MCF 10A (cell line): ENCODE data around the gene ZFHX3. TPM values are rescaled to one million over a fixed set of nuclear protein-coding genes. Genes with fewer than 3 reads are reported as not detected.

Source experiments
- BruUV-seq: library from RNA; stranded (reverse); fragments of 400-500 nt; replicated peaks from 2 replicates; lab custom pipeline; 2021; lab: Mats Ljungman, UMichigan
- CTCF ChIA-PET: fragments of 300-600 bp; sonication (Branson Sonifier 250); formaldehyde crosslinking; extraction: SDS; loops from one replicate; lab custom pipeline; 2021; ENCODE audit warnings: antibody characterized with exemption, inconsistent platforms; lab: Yijun Ruan, JAX
- POLR2A ChIA-PET: fragments of 300-600, 350-650 bp; sonication (Branson Sonifier 250); formaldehyde crosslinking; extraction: SDS; loops from one replicate; lab custom pipeline; 2020; ENCODE audit warnings: antibody characterized with exemption, inconsistent platforms; lab: Yijun Ruan, JAX
- DNase-seq: peaks from one replicate; pipeline ENCODE4 v3.0.0-alpha.2; 2018; ENCODE audit not compliant: unreplicated experiment
- H3K27ac Mint-ChIP-seq: one replicate; pipeline ENCODE4 v1.8.0; 2022; ENCODE audit warnings: mild to moderate bottlenecking, low read depth, mixed read lengths; ENCODE audit not compliant: unreplicated experiment
- H3K27me3 Mint-ChIP-seq: one replicate; pipeline ENCODE4 v1.8.0; 2022; ENCODE audit warnings: mixed read lengths; ENCODE audit not compliant: insufficient read depth, unreplicated experiment
- H3K36me3 Mint-ChIP-seq: one replicate; pipeline ENCODE4 v1.8.0; 2022; ENCODE audit warnings: mild to moderate bottlenecking, moderate library complexity, mixed read lengths; ENCODE audit not compliant: insufficient read depth, unreplicated experiment
- H3K4me1 Mint-ChIP-seq: one replicate; pipeline ENCODE4 v1.8.0; 2022; ENCODE audit warnings: mixed read lengths; ENCODE audit not compliant: insufficient read depth, unreplicated experiment
- H3K4me3 Mint-ChIP-seq: one replicate; pipeline ENCODE4 v1.8.0; 2022; ENCODE audit warnings: mild to moderate bottlenecking, moderate library complexity, mixed read lengths; ENCODE audit not compliant: unreplicated experiment
- H3K9me3 Mint-ChIP-seq: one replicate; pipeline ENCODE4 v1.8.0; 2022; ENCODE audit warnings: mixed read lengths; ENCODE audit not compliant: unreplicated experiment
- CTCF ChIP-seq: fragments of 200-600 bp; IDR thresholded peaks from one replicate; pipeline ENCODE4 v1.8.0; 2022; ENCODE audit warnings: antibody characterized with exemption, mild to moderate bottlenecking; ENCODE audit not compliant: unreplicated experiment
- intact Hi-C: fragments of 100-400 bp; cut with micrococcal nuclease; formaldehyde crosslinking; loops from 2 replicates; pipeline ENCODE4 v1.14.1; 2022
- total RNA-seq: library from RNA; stranded (reverse); gene quantifications from 2 replicates; pipeline ENCODE4 v1.2.3, GENCODE V29; 2022

ZFHX3 gene
- total RNA-seq, 1 experiment from 2014 or later = 27.4 TPM

- Mint-ChIP-seq H3K36me3 (peaks cover 5% of the 10 kb centered on the region), H3K4me3 (no peak overlapping the region), H3K9me3 (no peaks in the 10 kb centered on the region), H3K4me1 (peaks cover under 1% of the 10 kb centered on the region), H3K27ac (no peak overlapping the region), H3K27me3 (no peaks in the 10 kb centered on the region)
- TF ChIP-seq CTCF = no peak
- BruUV-seq = no TSS peak
- intact Hi-C loops = no loop called here
- POLR2A ChIA-PET = no interaction called here
- no peak for DNase-seq
- CTCF ChIA-PET = interaction anchor here (0.5 to 1.9 kb wide), 6 partner anchors 8 to 686 kb away, joined by 3 to 20 read pairs (median 5); no protein-coding TSS in a partner anchor
Observed at GRCh38 chr16:72840631-72841381, 207.1 kb downstream of the ZFHX3 start.

- H3K4me3 Mint-ChIP-seq = no peak overlapping the region
- intact Hi-C loops = no loop called here
- H3K27ac Mint-ChIP-seq = no peak overlapping the region
- H3K4me1 Mint-ChIP-seq = no peaks in the 10 kb centered on the region
- BruUV-seq = no TSS peak
- DNase-seq = no peak
- H3K9me3 Mint-ChIP-seq = no peaks in the 10 kb centered on the region
- H3K27me3 Mint-ChIP-seq = no peaks in the 10 kb centered on the region
- ChIA-PET POLR2A (no interaction called here), CTCF (interaction anchor here (0.6 to 0.7 kb wide), 4 partner anchors 18 to 1873 kb away, joined by 3 to 4 read pairs (median 3); no protein-coding TSS in a partner anchor)
- TF ChIP-seq CTCF = no peak
- H3K36me3 Mint-ChIP-seq = peaks cover 5% of the 10 kb centered on the region
Observed at GRCh38 chr16:72838951-72839350, 209.0 kb downstream of the ZFHX3 start.

- intact Hi-C loops = no loop called here
- peaks cover 5% of the 10 kb centered on the region for H3K36me3 Mint-ChIP-seq
- peaks cover under 1% of the 10 kb centered on the region for H3K4me1 Mint-ChIP-seq
- no peak for DNase-seq
- ChIA-PET POLR2A (no interaction called here), CTCF (interaction anchor here (0.7 kb wide), 1 partner anchor 18 kb away, joined by 3 read pairs; no protein-coding TSS in a partner anchor)
- BruUV-seq = no TSS peak
- H3K9me3 Mint-ChIP-seq = no peaks in the 10 kb centered on the region
- H3K27me3 Mint-ChIP-seq = no peaks in the 10 kb centered on the region
- H3K27ac Mint-ChIP-seq = no peak overlapping the region
- TF ChIP-seq CTCF = no peak
- no peak overlapping the region for H3K4me3 Mint-ChIP-seq
Observed at GRCh38 chr16:72838586-72838910, 209.4 kb downstream of the ZFHX3 start.

- no peak for TF ChIP-seq CTCF
- ChIA-PET POLR2A (no interaction called here), CTCF (interaction anchor here (0.7 kb wide), 1 partner anchor 94 kb away, joined by 4 read pairs; no protein-coding TSS in a partner anchor)
- Mint-ChIP-seq H3K4me3 (no peak overlapping the region), H3K27me3 (no peaks in the 10 kb centered on the region), H3K4me1 (peaks cover 4% of the 10 kb centered on the region), H3K27ac (no peak overlapping the region), H3K9me3 (no peaks in the 10 kb centered on the region), H3K36me3 (peaks cover 3% of the 10 kb centered on the region)
- intact Hi-C loops = no loop called here
- BruUV-seq = no TSS peak
- no peak for DNase-seq
Observed at GRCh38 chr16:72837846-72838585, 209.9 kb downstream of the ZFHX3 start.
